ENCODE measurements around the gene PRR15L. TPM values are rescaled to one million over a fixed set of nuclear protein-coding genes. Genes with fewer than 3 reads are reported as not detected.

Gene PRR15L
- total and polyA plus RNA-seq, 2 of the 4 experiments (the other 2 are of a cell fraction), result not detected

DNA sequence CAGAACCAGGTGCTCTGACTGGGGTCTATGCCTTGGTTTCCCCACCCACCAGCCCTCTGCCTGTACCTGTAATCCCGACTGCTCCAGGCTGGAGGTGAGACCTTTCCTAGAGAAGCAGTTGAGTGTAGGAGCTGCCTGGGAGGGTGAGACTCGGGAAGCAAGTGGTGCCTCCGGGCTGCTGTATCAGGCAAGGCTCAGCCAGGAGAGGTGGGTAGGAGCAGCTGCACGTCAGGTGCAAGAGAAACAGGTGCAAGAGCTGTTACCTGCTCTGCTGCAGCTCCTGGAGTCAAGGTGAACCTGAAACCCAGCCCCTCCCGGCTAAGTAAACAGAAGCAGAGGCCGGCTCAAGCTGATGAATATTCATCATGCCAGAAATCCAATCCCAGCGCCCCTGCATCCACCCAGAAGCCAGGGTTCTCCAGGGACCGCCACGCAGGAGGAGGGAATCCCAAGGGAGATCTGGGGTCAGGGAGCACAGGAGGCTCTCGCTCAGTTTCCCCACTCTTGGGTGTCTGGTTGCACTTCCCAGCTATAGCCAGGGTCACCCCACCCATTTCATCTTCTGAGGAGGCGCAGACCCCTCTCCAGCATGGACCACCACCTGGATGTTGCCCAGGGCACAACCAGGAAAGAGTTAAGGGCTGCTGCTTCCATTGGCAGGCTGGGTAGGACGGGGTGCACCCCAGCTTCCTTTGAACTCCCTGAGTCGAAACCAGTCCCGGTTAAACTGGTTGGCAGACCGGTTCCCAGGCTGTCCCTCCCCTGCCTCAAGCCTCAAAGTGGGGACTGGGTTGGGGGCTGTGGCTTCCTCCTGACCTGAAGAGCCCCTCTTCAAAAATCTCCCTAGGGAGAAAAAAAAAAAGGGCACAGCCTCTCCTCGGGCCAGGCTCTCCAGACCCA lies at the start of gene PRR15L (continued):
- TF ChIP-seq MXI1 (IDR thresholded peaks at IDR 0.05; ENCODE audit: borderline replicate concordance, low read depth, low read length) (no peak), RFX5 (IDR thresholded peaks at IDR 0.05; ENCODE audit: low read depth, low read length) (no peak), SMC3 (IDR thresholded peaks at IDR 0.05; ENCODE audit: low read depth, low read length) (no peak), POLR2A (IDR thresholded peaks at IDR 0.05; ENCODE audit: low read depth, low read length) (no peak), BHLHE40 (IDR thresholded peaks at IDR 0.05; ENCODE audit: low read depth, low read length) (no peak)
